BJ (cell line): Measurements from ENCODE around the gene FBXO47. TPM values are rescaled to one million over a fixed set of nuclear protein-coding genes. Genes with fewer than 3 reads are reported as not detected.

ENCODE experiments used
- CTCF ChIA-PET: fragments of 350-600 bp; formaldehyde crosslinking; extraction: SDS; loops from one replicate; lab custom pipeline; 2021; ENCODE audit warnings: antibody characterized with exemption, inconsistent platforms; lab: Yijun Ruan, JAX
- POLR2A ChIA-PET: fragments of 300-600 bp; sonication (Branson Sonifier 250); formaldehyde crosslinking; extraction: SDS; loops from one replicate; lab custom pipeline; 2021; ENCODE audit warnings: antibody characterized with exemption; lab: Charles Lee
- DNase-seq: peaks from one replicate; pipeline ENCODE4 v3.0.0-alpha.2; 2011; ENCODE audit warnings: low read depth
- H3K27me3 ChIP-seq: 2 replicates; pipeline ENCODE4 v1.6.0; 2011; ENCODE audit warnings: low read length; ENCODE audit not compliant: control insufficient read depth, insufficient read depth
- H3K36me3 ChIP-seq: 2 replicates; pipeline ENCODE4 v1.5.1; 2011; ENCODE audit warnings: low read length; ENCODE audit not compliant: control insufficient read depth, insufficient read depth
- H3K4me3 ChIP-seq: 2 replicates; pipeline ENCODE4 v1.5.1; 2011; ENCODE audit warnings: low read depth, mild to moderate bottlenecking, control low read depth, low read length
- CTCF ChIP-seq: IDR thresholded peaks from 2 replicates; pipeline ENCODE4 v1.5.1; 2011; ENCODE audit warnings: low read depth, mild to moderate bottlenecking, control low read depth, inconsistent platforms, low read length, moderate library complexity; ENCODE audit not compliant: insufficient read depth
- polyA plus RNA-seq: library from polyadenylated mRNA; depleted of rRNA; stranded (reverse); fragments of >200 nt; gene quantifications from 2 replicates; pipeline ENCODE4 v1.2.3, GENCODE V29; 2011

The FBXO47 gene
- polyA plus RNA-seq, 1 experiment: not detected

- H3K4me3 ChIP-seq: no peak overlapping the region
- ChIA-PET CTCF (interaction anchor here (1.8 to 2.5 kb wide), 2 partner anchors 11 to 159 kb away, joined by 8 to 15 read pairs; no protein-coding TSS in a partner anchor), POLR2A (no interaction called here)
- H3K27me3 ChIP-seq: 0 out of 2 replicates have a peak, but pooled peaks cover 1% of the 10 kb centered on the region
- DNase-seq: no peak
- no peak for TF ChIP-seq CTCF
- no peaks in the 10 kb centered on the region for H3K36me3 ChIP-seq
These were observed 26.8 kb upstream of the FBXO47 start for GRCh38 chr17:38994026-38994425.

- no peak overlapping the region for H3K4me3 ChIP-seq
- no peak for TF ChIP-seq CTCF
- no peaks in the 10 kb centered on the region for H3K36me3 ChIP-seq
- POLR2A ChIA-PET: interaction anchor here (0.9 kb wide), 1 partner anchor 115 kb away, joined by 4 read pairs; the partner anchor contains the start of gene LASP1
- CTCF ChIA-PET: interaction anchor here (0.6 to 11.0 kb wide), 8 partner anchors 22 to 248 kb away, joined by 3 to 234 read pairs (median 8); partner anchors contain the start of gene PLXDC1
- DNase-seq: no peak
- no peaks in the 10 kb centered on the region for H3K27me3 ChIP-seq
These were observed 17.5 kb upstream of the FBXO47 start for GRCh38 chr17:38984666-38985065.

GRCh38 chr17:38982858-38983746, 15.9 kb upstream of the FBXO47 start:
- CTCF ChIA-PET: interaction anchor here (0.6 to 11.0 kb wide), 36 partner anchors 9 to 262 kb away, joined by 3 to 234 read pairs (median 5); partner anchors contain the start of genes LASP1 and PLXDC1
- POLR2A ChIA-PET: interaction anchor here (0.6 to 0.7 kb wide), 2 partner anchors 24 to 188 kb away, joined by 3 to 8 read pairs; no protein-coding TSS in a partner anchor

GRCh38 chr17:38981636-38982035, 14.4 kb upstream of the FBXO47 start:
- ChIA-PET POLR2A (no interaction called here), CTCF (interaction anchor here (1.0 to 11.0 kb wide), 9 partner anchors 17 to 263 kb away, joined by 3 to 234 read pairs (median 7); partner anchors contain the start of genes ARL5C, LASP1 and PLXDC1)
- no peaks in the 10 kb centered on the region for H3K27me3 ChIP-seq
- TF ChIP-seq CTCF: no peak
- no peak overlapping the region for H3K4me3 ChIP-seq
- DNase-seq: no peak
- H3K36me3 ChIP-seq: no peaks in the 10 kb centered on the region

More at GRCh38 chr17:38982858-38983746, 15.9 kb upstream of the FBXO47 start:
- no peaks in the 10 kb centered on the region for H3K27me3 ChIP-seq
- H3K4me3 ChIP-seq: no peak overlapping the region
- TF ChIP-seq CTCF: peak; percentile 80
- DNase-seq: no peak
- H3K36me3 ChIP-seq: no peaks in the 10 kb centered on the region
